SK-N-SH (cell line): ENCODE measurements around the gene EFCC1. TPM values are rescaled to one million over a fixed set of nuclear protein-coding genes. Genes with fewer than 3 reads are reported as not detected.

Source experiments
- CTCF ChIA-PET: fragments of 300-600, 350-600 bp; formaldehyde crosslinking; extraction: SDS; loops from one replicate; lab custom pipeline; 2021; lab: Yijun Ruan, JAX
- POLR2A ChIA-PET: fragments of 350-600 bp; sonication (Branson Sonifier 250); formaldehyde crosslinking; extraction: SDS; loops from one replicate; lab custom pipeline; 2020; ENCODE audit warnings: antibody characterized with exemption, inconsistent platforms; lab: Yijun Ruan, JAX
- DNase-seq: peaks from one replicate; pipeline ENCODE4 v3.0.0; 2012
- H2AFZ ChIP-seq: fragments of 200-600 bp; sonication (generic); 2 replicates; pipeline ENCODE4 v1.8.1; 2016; ENCODE audit warnings: antibody characterized with exemption, mild to moderate bottlenecking, low read depth
- H3F3A ChIP-seq: fragments of 200-600 bp; sonication (generic); replicated peaks from 2 replicates; pipeline ENCODE3; 2016; ENCODE audit warnings: antibody characterized with exemption, mild to moderate bottlenecking; ENCODE audit not compliant: insufficient read depth
- H3K27ac ChIP-seq, 2 experiments: fragments of 200-500 bp in 1 of 2; fragments of 200-600 bp in 1 of 2; sonication (Bioruptor generic) in 1 of 2; sonication (generic), shearing (Covaris generic) in 1 of 2; 2 replicates each; pipeline versions ENCODE4 v1.5.1 to v1.6.1; 2014 to 2016; ENCODE audit warnings: low read depth in 2 of 2, inconsistent platforms in 1 of 2, low read length in 1 of 2, mild to moderate bottlenecking in 1 of 2, mixed read lengths in 1 of 2
- H3K27me3 ChIP-seq: fragments of 200-600 bp; sonication (generic), shearing (Covaris generic); 2 replicates; pipeline ENCODE4 v1.6.1; 2016; ENCODE audit warnings: mixed run types; ENCODE audit not compliant: insufficient read depth
- H3K36me3 ChIP-seq, 2 experiments: fragments of 200-500 bp in 1 of 2; fragments of 200-600 bp in 1 of 2; sonication (Bioruptor generic) in 1 of 2; sonication (generic) in 1 of 2; replicated peaks in 1 of 2; 2 replicates each; pipeline versions ENCODE3 to v1.5.1; 2014 to 2016; ENCODE audit warnings: low read length in 1 of 2, mild to moderate bottlenecking in 1 of 2; ENCODE audit not compliant: insufficient read depth in 2 of 2, control insufficient read depth in 1 of 2
- H3K4me1 ChIP-seq, 2 experiments: fragments of 200-500 bp in 1 of 2; fragments of 200-600 bp in 1 of 2; sonication (Bioruptor generic) in 1 of 2; sonication (generic), shearing (Covaris generic) in 1 of 2; 2 replicates each; pipeline versions ENCODE4 v1.5.1 to v1.6.1; 2014 to 2016; ENCODE audit warnings: low read depth in 1 of 2, low read length in 1 of 2, mixed run types in 1 of 2; ENCODE audit not compliant: insufficient read depth in 2 of 2, control insufficient read depth in 1 of 2
- H3K4me2 ChIP-seq: fragments of 200-600 bp; sonication (generic), shearing (Covaris generic); 2 replicates; pipeline ENCODE4 v1.6.1; 2017; ENCODE audit warnings: mixed run types
- H3K4me3 ChIP-seq, 2 experiments: fragments of 200-500 bp in 1 of 2; fragments of 200-600 bp in 1 of 2; sonication (Bioruptor generic) in 1 of 2; sonication (generic), shearing (Covaris generic) in 1 of 2; 2 replicates each; pipeline versions ENCODE4 v1.5.1 to v1.8.1; 2014 to 2016; ENCODE audit warnings: low read depth in 2 of 2, inconsistent platforms in 1 of 2, low read length in 1 of 2, mild to moderate bottlenecking in 1 of 2, mixed read lengths in 1 of 2, moderate library complexity in 1 of 2
- H3K79me2 ChIP-seq: fragments of 200-600 bp; sonication (generic); 2 replicates; pipeline ENCODE4 v1.8.1; 2017; ENCODE audit warnings: mild to moderate bottlenecking; ENCODE audit not compliant: insufficient read depth
- H3K9ac ChIP-seq: fragments of 200-600 bp; sonication (generic); 2 replicates; pipeline ENCODE4 v1.6.1; 2017; ENCODE audit warnings: mixed run types
- H3K9me2 ChIP-seq: fragments of 200-600 bp; sonication (generic); 2 replicates; pipeline ENCODE4 v1.6.1; 2017; ENCODE audit warnings: mixed run types
- H3K9me3 ChIP-seq: fragments of 200-600 bp; sonication (generic); 2 replicates; pipeline ENCODE4 v1.6.1; 2017; ENCODE audit warnings: mixed run types, mild to moderate bottlenecking, moderate library complexity
- H4K20me1 ChIP-seq: fragments of 200-600 bp; sonication (generic); 2 replicates; pipeline ENCODE4 v1.6.1; 2017; ENCODE audit warnings: mild to moderate bottlenecking, mixed run types; ENCODE audit not compliant: insufficient read depth
- CTCF ChIP-seq: fragments of 200-600 bp; sonication (generic); IDR thresholded peaks from 2 replicates; pipeline ENCODE4 v1.6.1; 2017; ENCODE audit warnings: antibody characterized with exemption, mild to moderate bottlenecking, moderate library complexity
- ELF1 ChIP-seq: IDR thresholded peaks from 2 replicates; pipeline ENCODE4 v1.4.0; 2012
- FOXM1 ChIP-seq: IDR thresholded peaks from 2 replicates; pipeline ENCODE4 v1.4.0; 2012; ENCODE audit warnings: low read depth, mild to moderate bottlenecking
- GABPA ChIP-seq: IDR thresholded peaks from 2 replicates; pipeline ENCODE4 v1.4.0; 2012; ENCODE audit warnings: low read depth, mild to moderate bottlenecking
- IRF3 ChIP-seq: fragments of 150-350 bp; IDR thresholded peaks from 2 replicates; pipeline ENCODE4 v1.6.1; 2016; ENCODE audit warnings: mild to moderate bottlenecking, low read depth, low read length
- NRF1 ChIP-seq: IDR thresholded peaks from 2 replicates; pipeline ENCODE4 v1.6.1; 2012; ENCODE audit warnings: low read depth, mild to moderate bottlenecking, low read length
- POLR2AphosphoS5 ChIP-seq: IDR thresholded peaks from 2 replicates; pipeline ENCODE4 v1.6.1; 2012; ENCODE audit warnings: low read depth, low read length
- RAD21 ChIP-seq: IDR thresholded peaks from 2 replicates; pipeline ENCODE4 v1.6.1; 2012; ENCODE audit warnings: mild to moderate bottlenecking, low read length
- RCOR1 ChIP-seq: fragments of 150-350 bp; IDR thresholded peaks from 2 replicates; pipeline ENCODE4 v1.6.1; 2017; ENCODE audit warnings: antibody characterized with exemption, low read length
- RXRA ChIP-seq: IDR thresholded peaks from 2 replicates; pipeline ENCODE4 v1.4.0; 2012; ENCODE audit warnings: low read depth, mild to moderate bottlenecking, borderline replicate concordance
- SMC3 ChIP-seq: IDR thresholded peaks from 2 replicates; pipeline ENCODE4 v1.6.1; 2012; ENCODE audit warnings: low read depth, low read length, improper control_type of control experiment
- TAF1 ChIP-seq: IDR thresholded peaks from 2 replicates; pipeline ENCODE4 v1.6.1; 2012; ENCODE audit warnings: low read depth, mild to moderate bottlenecking, low read length, moderate library complexity, borderline replicate concordance
- TCF12 ChIP-seq: IDR thresholded peaks from 2 replicates; pipeline ENCODE4 v1.4.0; 2012
- WGBS: methylation state at CpG from one replicate; pipeline ENCODE4 v1.1.6; 2017; ENCODE audit warnings: low lambda C conversion rate; 5-methylcytosine and 5-hydroxymethylcytosine counted together
- polyA plus RNA-seq, 3 experiments: library from polyadenylated mRNA; depleted of rRNA; stranded (reverse); fragments of >200 nt; gene quantifications; 2 replicates each; pipeline ENCODE4 v1.2.3, GENCODE V29; 2012
- TF ChIP-seq, protein P1 (sequence below): fragments of 150-350 bp; IDR thresholded peaks from 2 replicates; pipeline ENCODE4 v1.6.1; 2017; ENCODE audit warnings: antibody characterized with exemption, low read length, low read depth, borderline replicate concordance
- TF ChIP-seq, protein P2 (sequence below): IDR thresholded peaks from 2 replicates; pipeline ENCODE4 v1.4.0; 2012; ENCODE audit warnings: low read depth, borderline replicate concordance

EFCC1 gene
- polyA plus RNA-seq, 1 of the 3 experiments (the other 2 are of a cell fraction) = not detected

DNA sequence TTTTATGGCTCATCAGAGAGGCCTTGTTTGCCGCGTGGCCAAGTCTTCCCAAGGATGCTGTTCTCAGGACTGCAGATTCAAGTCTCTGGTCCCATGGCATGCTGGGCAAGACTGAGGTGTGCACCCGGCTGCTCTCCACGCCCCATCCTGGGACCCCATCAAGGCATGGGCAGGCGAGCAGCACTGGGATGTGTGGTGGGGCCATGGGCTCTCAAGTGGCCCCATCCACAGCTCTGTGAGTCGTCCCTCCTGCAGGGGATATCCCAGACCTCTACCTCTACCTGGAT lies 46.4 kb downstream of the EFCC1 start (continued):
- TF ChIP-seq, protein P1, sequence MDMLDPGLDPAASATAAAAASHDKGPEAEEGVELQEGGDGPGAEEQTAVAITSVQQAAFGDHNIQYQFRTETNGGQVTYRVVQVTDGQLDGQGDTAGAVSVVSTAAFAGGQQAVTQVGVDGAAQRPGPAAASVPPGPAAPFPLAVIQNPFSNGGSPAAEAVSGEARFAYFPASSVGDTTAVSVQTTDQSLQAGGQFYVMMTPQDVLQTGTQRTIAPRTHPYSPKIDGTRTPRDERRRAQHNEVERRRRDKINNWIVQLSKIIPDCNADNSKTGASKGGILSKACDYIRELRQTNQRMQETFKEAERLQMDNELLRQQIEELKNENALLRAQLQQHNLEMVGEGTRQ = no peak
- TF ChIP-seq IRF3 (no peak), SMC3 (no peak), TCF12 (no peak), GABPA (no peak), TAF1 (no peak), ELF1 (no peak), RCOR1 (no peak), RXRA (no peak)

DNA sequence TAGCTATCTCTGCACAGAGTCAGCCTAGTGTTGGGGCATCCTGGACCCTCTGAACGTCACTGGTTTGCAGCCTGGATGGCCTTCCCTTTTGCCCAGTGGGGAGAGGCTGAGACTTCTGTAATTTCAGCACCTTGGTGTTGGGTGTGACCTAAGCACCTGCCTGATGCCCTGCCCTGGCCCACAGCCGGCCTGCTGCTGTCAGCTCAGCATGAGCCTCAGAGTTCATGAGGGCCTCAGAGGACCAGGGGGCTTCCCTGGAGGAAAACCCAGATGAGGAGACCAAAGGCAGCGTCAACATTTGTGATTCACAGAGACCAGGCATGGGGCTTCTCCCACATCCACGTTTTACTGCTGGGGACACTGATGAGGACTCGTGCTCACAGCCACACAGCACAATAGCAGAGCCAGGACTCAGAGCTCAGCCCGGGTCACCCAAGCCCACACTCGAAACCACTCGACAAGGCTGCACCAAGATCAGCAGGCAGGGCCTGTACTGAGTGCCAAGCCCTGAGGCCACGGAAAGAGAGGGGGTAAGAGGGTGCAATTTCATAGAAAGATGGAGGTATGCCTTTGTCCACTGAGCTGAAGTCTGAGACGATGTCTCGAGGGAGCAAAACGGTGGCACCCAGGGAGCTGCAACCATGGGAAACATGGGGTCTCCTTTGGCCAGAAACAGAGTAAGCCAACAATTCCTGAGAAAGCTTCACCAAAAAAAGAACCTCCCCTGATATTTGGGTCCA lies 49.6 kb downstream of the EFCC1 start:
- CTCF ChIA-PET = interaction anchor here (0.6 to 5.7 kb wide), 4 partner anchors 10 to 196 kb away, joined by 3 to 65 read pairs (median 54); no protein-coding TSS in a partner anchor
- no peak for TF ChIP-seq IRF3
- no peak for TF ChIP-seq ELF1
- TF ChIP-seq RXRA = no peak
- TF ChIP-seq POLR2AphosphoS5 = no peak
- no peak for TF ChIP-seq NRF1
- TF ChIP-seq RAD21 = no peak
- TF ChIP-seq, protein P2, sequence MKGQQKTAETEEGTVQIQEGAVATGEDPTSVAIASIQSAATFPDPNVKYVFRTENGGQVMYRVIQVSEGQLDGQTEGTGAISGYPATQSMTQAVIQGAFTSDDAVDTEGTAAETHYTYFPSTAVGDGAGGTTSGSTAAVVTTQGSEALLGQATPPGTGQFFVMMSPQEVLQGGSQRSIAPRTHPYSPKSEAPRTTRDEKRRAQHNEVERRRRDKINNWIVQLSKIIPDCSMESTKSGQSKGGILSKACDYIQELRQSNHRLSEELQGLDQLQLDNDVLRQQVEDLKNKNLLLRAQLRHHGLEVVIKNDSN = no peak
- no peak for TF ChIP-seq CTCF
- TF ChIP-seq, protein P1 = no peak
- TF ChIP-seq FOXM1 = no peak
- no peak overlapping the region for H3K4me2 ChIP-seq
- H2AFZ ChIP-seq = no peak overlapping the region
- H3K9me3 ChIP-seq = no peaks in the 10 kb centered on the region
- peaks cover 0 to 14% of the 10 kb centered on the region in 2 experiments; a peak in 1 of 4 replicates for H3K4me1 ChIP-seq
- WGBS = 83% methylated on average over 5 of the region's 12 CpGs
- H3K36me3 ChIP-seq = no peaks in the 10 kb centered on the region
- H3K9ac ChIP-seq = no peak overlapping the region
- POLR2A ChIA-PET = no interaction called here
- H3F3A ChIP-seq = no peaks in the 10 kb centered on the region
- no peak for DNase-seq
- H3K79me2 ChIP-seq = no peaks in the 10 kb centered on the region
- no peak overlapping the region for H3K4me3 ChIP-seq
- no peaks in the 10 kb centered on the region for H4K20me1 ChIP-seq
- no peaks in the 10 kb centered on the region for H3K27me3 ChIP-seq
- H3K9me2 ChIP-seq = no peaks in the 10 kb centered on the region
- H3K27ac ChIP-seq = no peak overlapping the region
